HG03520 (cell line): ENCODE results near the gene ARHGAP23.
"Not testable (repeated sequence)": the region's sequence is repeated elsewhere in the genome, so short reads cannot be mapped to it uniquely, and the experiment has no call there.

Experiments used
- ATAC-seq: cut with Tn5 transposase; IDR thresholded peaks from one replicate; pipeline ENCODE4 v1.9.1; 2021; ENCODE audit warnings: mild to moderate bottlenecking, moderate library complexity; ENCODE audit not compliant: unreplicated experiment

ARHGAP23 gene

DNA sequence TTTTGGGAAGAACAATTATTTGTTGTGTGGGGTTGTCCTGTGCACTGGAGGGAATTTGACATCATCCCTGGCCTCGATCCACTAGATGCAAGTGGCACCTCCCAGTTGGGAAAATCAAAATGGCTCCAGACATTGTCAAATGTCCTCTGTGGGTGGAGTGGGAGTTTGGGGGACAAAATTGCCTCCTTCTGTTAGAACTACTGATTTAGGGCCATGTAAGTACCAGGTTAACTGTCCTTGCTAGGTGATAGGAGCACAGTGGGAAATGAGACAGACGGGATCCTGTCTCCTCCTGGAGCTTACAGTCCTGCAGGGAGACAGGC is 56.8 kb downstream of the ARHGAP23 start:
- no peak for ATAC-seq

- not testable (repeated sequence) for ATAC-seq
Measured at GRCh38 chr17:38485681-38486298, 57.5 kb downstream of the ARHGAP23 start.

GRCh38 chr17:38489774-38490173 is 61.5 kb downstream of the ARHGAP23 start:
- not testable (repeated sequence) for ATAC-seq

- ATAC-seq = not testable (repeated sequence)
Measured at GRCh38 chr17:38491346-38492066, 63.2 kb downstream of the ARHGAP23 start.

- ATAC-seq = not testable (repeated sequence)
Measured at GRCh38 chr17:38492067-38493040, 64.1 kb downstream of the ARHGAP23 start.

- ATAC-seq = not testable (repeated sequence)
Measured at GRCh38 chr17:38494152-38494551, 65.9 kb downstream of the ARHGAP23 start.

DNA sequence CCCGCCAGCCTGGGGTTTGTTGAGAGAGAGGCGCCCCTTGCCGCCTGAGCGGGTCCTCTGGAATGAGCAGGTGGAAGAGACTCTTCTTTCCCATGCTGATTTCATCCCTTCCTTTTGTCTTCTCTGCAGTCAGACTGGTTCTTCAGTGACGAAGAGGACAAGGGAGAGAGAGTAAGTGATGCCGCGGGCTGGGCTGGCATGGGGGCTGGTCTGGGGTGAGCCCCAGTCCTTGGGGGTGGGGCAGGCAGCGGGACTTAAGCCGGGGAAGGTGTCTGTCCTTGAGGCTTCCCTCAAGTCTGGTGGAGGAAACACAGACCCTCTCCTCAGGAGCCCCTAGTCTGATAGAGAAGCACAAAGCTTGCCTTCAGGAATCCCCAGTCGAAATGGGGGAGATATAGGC is 69.4 kb downstream of the ARHGAP23 start:
- not testable (repeated sequence) for ATAC-seq

GRCh38 chr17:38498353-38498752 is 70.1 kb downstream of the ARHGAP23 start:
- no peak for ATAC-seq

GRCh38 chr17:38499230-38499629 is 71.0 kb downstream of the ARHGAP23 start:
- ATAC-seq = not testable (repeated sequence)

- ATAC-seq = not testable (repeated sequence)
Measured at GRCh38 chr17:38501718-38502117, 73.5 kb downstream of the ARHGAP23 start.

GRCh38 chr17:38503286-38503913 is 75.1 kb downstream of the ARHGAP23 start:
- ATAC-seq = not testable (repeated sequence)

DNA sequence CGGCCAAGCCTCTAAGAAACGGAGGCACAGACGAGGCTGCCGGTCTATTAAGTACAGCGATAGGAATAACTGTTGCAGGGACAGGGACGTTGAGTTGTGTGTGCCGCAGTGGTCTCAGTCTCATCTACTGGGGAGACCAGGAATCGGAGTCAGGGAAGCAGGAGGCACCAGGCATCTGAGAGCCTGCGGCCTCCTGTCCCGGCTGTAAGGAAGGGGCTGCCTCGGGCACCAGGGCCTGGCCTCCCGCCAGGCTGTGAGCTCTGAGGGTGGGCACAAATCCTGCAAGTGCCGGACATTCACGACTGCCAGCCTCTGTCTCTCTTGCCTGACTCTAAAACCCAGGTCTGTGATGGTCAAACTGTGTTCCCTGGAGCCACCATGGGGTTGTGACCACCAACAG is 76.0 kb downstream of the ARHGAP23 start:
- no peak for ATAC-seq

GRCh38 chr17:38507436-38507835 is 79.2 kb downstream of the ARHGAP23 start:
- ATAC-seq = no peak

- ATAC-seq = no peak
Measured at GRCh38 chr17:38507921-38508569, 79.8 kb downstream of the ARHGAP23 start.

DNA sequence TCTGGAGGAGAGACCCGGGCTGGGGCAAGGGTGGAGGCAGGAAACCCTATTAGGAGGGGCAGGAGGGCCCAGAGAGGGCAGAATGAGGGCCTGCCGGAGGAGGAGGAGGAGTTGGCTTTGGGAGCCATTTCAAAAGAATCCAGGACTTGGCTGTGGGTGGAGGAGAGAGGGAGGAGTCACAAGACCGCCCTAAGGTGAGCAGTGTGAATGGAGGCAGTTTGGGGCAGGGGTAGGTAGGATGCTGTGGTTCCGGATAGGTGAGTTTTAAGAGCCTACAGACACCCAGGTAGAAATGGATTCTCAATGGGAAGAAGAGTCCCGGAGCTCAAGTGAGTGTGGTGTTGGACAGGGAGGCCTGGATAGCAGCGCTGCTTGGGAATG is 80.3 kb downstream of the ARHGAP23 start:
- no peak for ATAC-seq

- no peak for ATAC-seq
Measured at GRCh38 chr17:38508954-38509771, 80.9 kb downstream of the ARHGAP23 start.

- no peak for ATAC-seq
Measured at GRCh38 chr17:38509772-38510420, 81.6 kb downstream of the ARHGAP23 start.

DNA sequence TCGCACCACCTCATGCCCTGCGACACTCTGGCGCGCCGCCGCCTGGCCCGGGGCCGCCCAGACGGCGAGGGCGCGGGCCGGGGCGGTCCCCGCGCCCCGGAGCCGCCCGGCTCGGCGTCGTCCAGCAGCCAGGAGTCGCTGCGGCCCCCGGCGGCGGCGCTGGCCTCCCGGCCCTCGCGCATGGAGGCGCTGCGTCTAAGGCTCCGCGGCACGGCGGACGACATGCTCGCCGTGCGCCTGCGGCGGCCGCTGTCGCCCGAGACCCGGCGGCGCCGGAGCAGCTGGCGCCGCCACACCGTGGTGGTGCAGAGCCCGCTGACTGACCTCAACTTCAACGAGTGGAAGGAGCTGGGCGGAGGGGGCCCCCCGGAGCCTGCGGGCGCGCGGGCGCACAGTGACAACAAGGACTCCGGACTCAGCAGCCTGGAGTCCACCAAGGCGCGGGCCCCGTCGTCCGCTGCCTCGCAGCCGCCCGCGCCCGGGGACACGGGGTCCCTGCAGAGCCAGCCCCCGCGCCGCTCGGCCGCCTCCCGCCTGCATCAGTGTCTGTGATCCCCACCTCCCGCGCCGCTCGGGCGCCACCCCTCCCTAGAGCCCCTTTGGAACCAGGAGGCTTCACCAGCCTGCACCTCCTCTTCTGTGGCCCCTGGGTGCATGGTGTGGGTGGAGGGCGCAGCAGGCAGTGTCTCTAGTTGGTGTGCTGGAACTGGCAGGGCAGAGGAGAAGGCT is 82.3 kb downstream of the ARHGAP23 start:
- ATAC-seq = no peak
